Measurements from ENCODE around the gene MBD4. TPM values are rescaled to one million over a fixed set of nuclear protein-coding genes. Genes with fewer than 3 reads are reported as not detected.
A peak's percentile ranks its signal among the peaks of the same experiment; 100 is the strongest.

MBD4 gene
- total RNA-seq, 1 experiment from 2014 or later, result 18.5 TPM

- DNase-seq (ENCODE audit: low read depth, low spot score), result no peak
Measured at GRCh38 chr3:129441215-129441614, 1.5 kb upstream of the MBD4 start.

DNA sequence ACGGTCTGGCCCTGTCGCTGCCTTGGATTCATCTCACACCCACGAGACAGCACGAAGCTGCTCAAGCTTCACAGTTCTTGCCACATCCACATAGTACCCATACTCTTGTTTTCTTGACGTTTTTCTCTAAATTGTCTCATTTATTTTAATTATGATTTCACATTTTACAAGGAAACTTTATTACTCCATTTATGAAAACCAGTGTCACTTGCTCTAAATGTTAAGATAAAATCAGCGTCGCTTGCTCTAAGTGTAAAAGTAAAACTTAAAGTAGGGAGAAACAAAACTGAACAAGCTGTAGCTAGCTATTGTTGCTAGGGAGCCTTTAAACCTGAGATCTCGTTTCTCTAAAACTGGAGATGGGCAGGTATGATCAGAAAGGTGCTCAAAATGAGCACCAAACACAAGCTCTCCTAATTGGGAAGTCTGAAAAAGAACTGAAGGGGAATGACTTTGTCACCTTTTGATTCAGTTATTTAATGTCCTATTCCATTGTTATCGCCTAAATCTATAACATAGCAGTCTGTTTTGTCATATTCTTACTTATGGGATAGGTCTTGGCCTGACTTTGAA lies 956 bp upstream of the MBD4 start:
- DNase-seq (ENCODE audit: low read depth, low spot score), result no peak
- in situ Hi-C loops (cut with HindIII; ENCODE audit: low pct_unique_long_range_greater_than_20kb, low sequenced_read_pairs), result no loop called here

More at GRCh38 chr3:129441215-129441614, 1.5 kb upstream of the MBD4 start:
- in situ Hi-C loops (cut with HindIII; ENCODE audit: low pct_unique_long_range_greater_than_20kb, low sequenced_read_pairs), result no loop called here

GRCh38 chr3:129439226-129439816 lies 427 bp downstream of the MBD4 start:
- peak; percentile 17 for DNase-seq (ENCODE audit: low read depth, low spot score)
- in situ Hi-C loops (cut with HindIII; ENCODE audit: low pct_unique_long_range_greater_than_20kb, low sequenced_read_pairs), result no loop called here

DNA sequence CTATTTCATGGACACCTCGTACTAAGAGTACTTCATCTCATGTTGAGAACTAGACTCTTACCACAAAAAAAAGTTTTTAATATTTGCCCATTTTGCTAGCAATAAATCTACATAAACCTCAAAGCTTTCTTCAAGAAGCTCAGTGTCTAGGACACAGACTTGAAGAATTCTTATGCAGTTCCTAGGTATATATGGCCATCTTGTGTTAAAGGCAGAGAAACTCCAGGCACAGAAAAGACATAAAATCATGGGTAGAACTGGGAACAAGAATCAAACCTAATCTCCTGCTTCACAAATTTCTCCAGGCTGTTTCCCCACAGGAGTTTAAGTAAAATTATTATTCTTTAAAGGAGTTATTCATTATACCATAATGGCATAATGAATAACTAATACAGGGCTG lies 4.4 kb downstream of the MBD4 start:
- DNase-seq (ENCODE audit: low read depth, low spot score), result no peak
- in situ Hi-C loops (cut with HindIII; ENCODE audit: low pct_unique_long_range_greater_than_20kb, low sequenced_read_pairs), result no loop called here

DNA sequence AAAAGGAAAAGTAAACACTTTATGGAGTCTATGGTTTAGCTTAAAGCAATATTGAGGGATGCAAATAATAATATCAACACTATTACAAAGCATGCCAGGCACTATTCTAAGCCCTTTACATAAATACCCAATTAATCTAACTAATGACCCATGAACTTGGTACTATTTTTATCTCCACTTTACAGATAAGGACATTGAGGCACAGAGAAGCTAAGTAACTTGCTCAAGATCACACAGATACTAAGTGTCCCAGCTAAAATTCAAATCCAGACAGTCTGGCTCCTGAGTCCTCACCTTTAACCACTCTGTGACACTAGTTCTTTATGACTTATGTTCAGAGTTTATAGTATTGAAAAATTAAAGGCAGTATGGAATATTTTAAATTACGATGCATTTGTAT lies 5.6 kb downstream of the MBD4 start:
- DNase-seq (ENCODE audit: low read depth, low spot score), result no peak
- in situ Hi-C loops (cut with HindIII; ENCODE audit: low pct_unique_long_range_greater_than_20kb, low sequenced_read_pairs), result no loop called here

- DNase-seq (ENCODE audit: low read depth, low spot score), result no peak
- in situ Hi-C loops (cut with HindIII; ENCODE audit: low pct_unique_long_range_greater_than_20kb, low sequenced_read_pairs), result no loop called here
Measured at GRCh38 chr3:129433565-129433964, 6.2 kb downstream of the MBD4 start.

GRCh38 chr3:129432671-129433070 lies 7.1 kb downstream of the MBD4 start:
- in situ Hi-C loops (cut with HindIII; ENCODE audit: low pct_unique_long_range_greater_than_20kb, low sequenced_read_pairs), result no loop called here
- no peak for DNase-seq (ENCODE audit: low read depth, low spot score)

DNA sequence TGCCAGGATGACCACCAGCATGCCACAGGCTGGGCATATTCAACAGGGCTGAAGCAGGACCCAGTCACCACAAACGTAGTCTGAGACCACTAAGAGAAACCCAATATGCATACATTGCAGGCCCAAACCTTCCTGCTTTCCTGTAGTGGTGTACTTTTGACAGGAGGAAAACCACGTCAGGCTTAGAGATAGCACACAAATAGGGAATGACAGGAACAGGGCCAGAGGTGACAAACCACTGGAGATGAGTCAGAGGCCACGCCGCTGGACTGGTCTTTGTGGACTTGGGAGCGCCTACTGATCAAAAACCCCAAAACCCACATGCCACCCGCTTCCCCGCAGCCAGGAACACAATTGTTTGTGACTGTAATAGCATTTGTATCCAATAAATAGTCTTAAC lies 7.7 kb downstream of the MBD4 start:
- in situ Hi-C loops (cut with HindIII; ENCODE audit: low pct_unique_long_range_greater_than_20kb, low sequenced_read_pairs), result no loop called here
- no peak for DNase-seq (ENCODE audit: low read depth, low spot score)

GRCh38 chr3:129429602-129430001 lies 10.1 kb downstream of the MBD4 start:
- no peak for DNase-seq (ENCODE audit: low read depth, low spot score)
- in situ Hi-C loops (cut with HindIII; ENCODE audit: low pct_unique_long_range_greater_than_20kb, low sequenced_read_pairs), result no loop called here

GRCh38 chr3:129429080-129429451 lies 10.7 kb downstream of the MBD4 start:
- DNase-seq (ENCODE audit: low read depth, low spot score), result no peak
- in situ Hi-C loops (cut with HindIII; ENCODE audit: low pct_unique_long_range_greater_than_20kb, low sequenced_read_pairs), result no loop called here

DNA sequence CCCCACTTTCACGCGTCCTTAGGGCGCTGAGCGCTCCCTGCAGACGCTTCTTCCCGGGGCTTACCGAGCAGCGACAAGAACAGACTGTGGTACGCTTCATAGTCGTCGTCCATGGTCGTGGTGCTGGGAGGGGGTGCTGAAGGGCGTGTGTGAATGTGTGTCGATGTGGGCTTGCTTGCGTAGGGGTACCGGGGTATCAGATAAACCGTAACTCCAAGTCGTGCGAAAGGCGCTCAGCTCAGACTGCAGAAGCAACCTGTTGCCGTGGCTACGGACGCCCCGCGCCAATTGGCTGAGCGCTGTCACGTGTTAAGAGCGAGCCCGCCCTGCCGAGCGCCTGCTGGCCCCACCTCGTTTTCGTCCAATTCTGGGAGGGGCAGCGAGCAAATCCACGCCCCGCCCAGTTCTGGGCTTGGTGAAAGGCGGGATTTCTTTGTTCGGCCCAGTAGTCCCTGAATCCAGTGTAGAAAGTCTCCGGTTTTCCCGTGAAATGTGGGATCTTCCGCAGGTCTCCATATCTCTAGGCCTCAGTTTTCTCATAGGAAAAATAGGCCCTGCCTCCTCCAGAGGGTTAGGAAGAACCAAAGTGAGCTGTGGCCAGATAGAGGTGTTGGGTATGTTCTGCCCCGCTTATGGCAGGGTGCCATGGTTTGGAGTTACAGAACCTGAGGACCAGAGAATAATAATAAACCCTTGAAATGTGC lies 11.2 kb downstream of the MBD4 start, which contains the start of gene EFCAB12:
Gene EFCAB12 (minus strand): TSS at position 261 of the 704 bp plus-strand sequence. CDS start 148 bp downstream, at position 113.
- peak; percentile 90 for DNase-seq (ENCODE audit: low read depth, low spot score)
- in situ Hi-C loops (cut with HindIII; ENCODE audit: low pct_unique_long_range_greater_than_20kb, low sequenced_read_pairs), result no loop called here

- in situ Hi-C loops (cut with HindIII; ENCODE audit: low pct_unique_long_range_greater_than_20kb, low sequenced_read_pairs), result no loop called here
Measured at GRCh38 chr3:129428007-129428375, 11.8 kb downstream of the MBD4 start.

DNA sequence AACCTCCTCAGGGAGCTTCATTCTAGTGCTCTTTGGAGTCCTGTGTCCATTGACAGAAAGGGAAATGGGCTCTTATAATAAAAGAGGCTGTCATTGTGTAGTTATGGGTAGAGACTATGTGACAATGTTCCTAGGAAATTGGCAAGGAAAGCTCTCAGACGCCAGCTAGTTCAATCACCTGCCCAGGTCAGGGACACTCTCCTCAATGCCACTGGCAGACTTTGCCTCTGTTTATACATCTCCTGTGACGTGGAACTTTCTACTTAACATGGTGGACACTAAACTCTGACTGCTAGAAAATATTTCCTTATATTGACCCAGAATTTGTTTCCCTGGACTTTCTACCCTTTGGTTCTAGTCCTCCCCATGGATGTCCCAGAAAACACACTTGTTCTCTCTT lies 14.1 kb downstream of the MBD4 start:
- DNase-seq (ENCODE audit: low read depth, low spot score), result no peak
- in situ Hi-C loops (cut with HindIII; ENCODE audit: low pct_unique_long_range_greater_than_20kb, low sequenced_read_pairs), result no loop called here

More at GRCh38 chr3:129428007-129428375, 11.8 kb downstream of the MBD4 start:
- no peak for DNase-seq (ENCODE audit: low read depth, low spot score)

DNA sequence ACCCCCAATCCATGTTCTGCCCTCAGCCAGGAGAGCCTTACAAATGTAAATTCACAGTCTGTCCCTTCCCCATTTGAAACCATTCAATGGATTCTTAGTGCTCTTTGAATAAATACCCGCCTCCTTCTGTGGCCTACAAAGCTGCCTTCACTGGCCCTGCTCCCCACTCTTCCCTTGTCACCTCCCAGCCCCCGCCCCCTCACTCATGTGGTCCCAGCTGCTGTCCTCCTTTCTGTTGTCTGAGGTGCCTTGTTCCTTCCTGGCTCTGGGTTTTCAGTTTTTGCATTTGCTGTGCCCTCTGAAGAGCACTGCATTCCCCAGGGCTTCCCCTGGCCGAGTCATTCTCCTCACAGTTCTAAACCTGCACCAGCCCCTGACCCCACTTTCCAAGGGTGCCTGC lies 14.5 kb downstream of the MBD4 start:
- in situ Hi-C loops (cut with HindIII; ENCODE audit: low pct_unique_long_range_greater_than_20kb, low sequenced_read_pairs), result no loop called here
- no peak for DNase-seq (ENCODE audit: low read depth, low spot score)

GRCh38 chr3:129424185-129424841 lies 15.4 kb downstream of the MBD4 start:
- DNase-seq (ENCODE audit: low read depth, low spot score), result peak; percentile 75
- in situ Hi-C loops (cut with HindIII; ENCODE audit: low pct_unique_long_range_greater_than_20kb, low sequenced_read_pairs), result no loop called here

DNA sequence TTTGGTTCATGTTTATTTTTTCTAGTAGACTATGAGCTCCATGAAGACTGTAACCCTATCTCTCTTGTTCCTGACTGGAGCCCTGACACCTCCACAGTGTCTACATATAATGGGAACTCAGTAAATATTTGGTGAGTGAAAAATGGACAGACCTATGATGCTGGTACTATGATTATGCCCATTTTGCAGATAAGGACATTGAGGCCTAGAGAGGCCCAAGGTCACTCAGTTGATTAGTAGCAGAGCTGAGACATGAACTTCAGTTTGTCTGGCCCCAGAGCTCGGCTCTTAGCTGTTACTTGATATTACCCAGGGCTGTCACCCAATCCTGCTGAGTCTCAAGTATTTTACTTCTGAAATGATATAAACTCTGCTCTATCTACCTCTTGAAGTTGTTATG lies 16.9 kb downstream of the MBD4 start:
- no peak for DNase-seq (ENCODE audit: low read depth, low spot score)
- in situ Hi-C loops (cut with HindIII; ENCODE audit: low pct_unique_long_range_greater_than_20kb, low sequenced_read_pairs), result no loop called here

- in situ Hi-C loops (cut with HindIII; ENCODE audit: low pct_unique_long_range_greater_than_20kb, low sequenced_read_pairs), result no loop called here
Measured at GRCh38 chr3:129421988-129422745, 17.6 kb downstream of the MBD4 start.

More at GRCh38 chr3:129421988-129422745, 17.6 kb downstream of the MBD4 start:
- peak; percentile 39 for DNase-seq (ENCODE audit: low read depth, low spot score)

All from SK-MEL-5 (cell line).